ENCODE results near the gene ACSL1. TPM values are rescaled to one million over a fixed set of nuclear protein-coding genes. Genes with fewer than 3 reads are reported as not detected.
"Not testable (repeated sequence)": the region's sequence is repeated elsewhere in the genome, so short reads cannot be mapped to it uniquely, and the experiment has no call there.

ACSL1 gene
- total and polyA plus RNA-seq, 9 donors, result 32.8 to 51.9 (median 40.7) TPM

DNA sequence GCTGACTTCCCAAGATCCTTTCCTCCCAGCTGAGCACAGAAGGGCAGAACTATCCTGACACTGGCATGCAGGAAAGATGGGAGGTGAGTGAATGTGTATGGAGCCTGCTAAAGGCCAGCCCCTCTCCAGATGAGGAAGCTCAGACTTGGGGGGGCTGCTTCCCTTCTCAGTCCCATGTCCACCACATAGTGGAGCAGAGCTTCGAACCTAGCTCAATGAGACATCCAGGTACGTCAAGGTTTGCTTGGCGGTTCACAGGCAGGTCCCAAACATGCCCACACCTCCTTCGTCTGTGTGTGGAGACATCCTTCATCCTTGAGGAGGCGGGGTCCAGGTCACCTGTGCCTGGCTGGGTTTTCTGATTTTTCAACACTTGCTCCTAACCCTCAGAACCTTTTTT, 31.3 kb downstream of the ACSL1 start:
- H3K4me3 ChIP-seq (ENCODE audit: low read length), result no peak overlapping the region
- 99% methylated on average over 5 of the region's 5 CpGs for WGBS (ENCODE audit: insufficient coverage)

DNA sequence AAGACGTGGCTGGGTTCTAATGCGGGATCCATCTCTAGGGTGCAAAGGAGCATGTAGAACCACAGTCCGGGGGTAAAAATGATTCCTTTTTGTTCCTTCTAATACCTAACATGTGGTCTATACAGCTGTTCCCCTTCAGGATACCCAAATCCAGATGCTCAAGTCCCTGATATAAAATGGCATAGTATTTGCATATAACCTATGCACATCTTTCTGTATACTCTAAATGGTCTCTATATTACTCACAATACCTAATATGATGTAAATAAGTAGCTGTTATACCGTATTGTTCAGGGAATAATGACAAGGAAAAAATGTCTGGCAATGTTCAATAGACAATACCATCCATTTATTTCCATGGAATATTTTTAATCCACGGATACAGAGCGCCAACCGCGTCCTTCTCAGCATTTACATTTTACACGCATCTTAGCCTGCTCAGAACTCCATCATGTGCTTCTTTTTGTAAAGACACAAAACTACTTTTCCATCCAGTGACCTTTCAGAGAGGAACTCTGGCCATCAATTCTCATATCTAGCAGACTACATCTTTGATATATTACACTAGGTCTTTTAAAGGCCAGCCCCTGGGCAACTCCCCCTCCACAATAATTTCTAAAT, 31.9 kb downstream of the ACSL1 start:
- Histone ChIP-seq H3K36me3 (ENCODE audit: control insufficient read depth, insufficient read depth, low read length) (peaks cover 10% of the 10 kb centered on the region), H3K27me3 (ENCODE audit: control insufficient read depth, insufficient read depth, low read length) (no peaks in the 10 kb centered on the region), H3K9me3 (replicated peaks; ENCODE audit: control insufficient read depth, low read depth, low read length) (no peaks in the 10 kb centered on the region), H3K4me3 (ENCODE audit: low read length) (no peak overlapping the region), H3K4me1 (ENCODE audit: control insufficient read depth, insufficient read depth, low read length) (no peaks in the 10 kb centered on the region), H3K27ac (ENCODE audit: low read length) (no peak overlapping the region)
- DNase-seq, result no peak
- WGBS (ENCODE audit: insufficient coverage), result 93% methylated on average over 6 of the region's 9 CpGs

More for the DNA sequence above, 31.3 kb downstream of the ACSL1 start:
- DNase-seq, result no peak
- no peaks in the 10 kb centered on the region for H3K9me3 ChIP-seq (replicated peaks; ENCODE audit: control insufficient read depth, low read depth, low read length)
- peaks cover 10% of the 10 kb centered on the region for H3K36me3 ChIP-seq (ENCODE audit: control insufficient read depth, insufficient read depth, low read length)
- H3K27me3 ChIP-seq (ENCODE audit: control insufficient read depth, insufficient read depth, low read length), result no peaks in the 10 kb centered on the region
- no peaks in the 10 kb centered on the region for H3K4me1 ChIP-seq (ENCODE audit: control insufficient read depth, insufficient read depth, low read length)
- H3K27ac ChIP-seq (ENCODE audit: low read length), result no peak overlapping the region

DNA sequence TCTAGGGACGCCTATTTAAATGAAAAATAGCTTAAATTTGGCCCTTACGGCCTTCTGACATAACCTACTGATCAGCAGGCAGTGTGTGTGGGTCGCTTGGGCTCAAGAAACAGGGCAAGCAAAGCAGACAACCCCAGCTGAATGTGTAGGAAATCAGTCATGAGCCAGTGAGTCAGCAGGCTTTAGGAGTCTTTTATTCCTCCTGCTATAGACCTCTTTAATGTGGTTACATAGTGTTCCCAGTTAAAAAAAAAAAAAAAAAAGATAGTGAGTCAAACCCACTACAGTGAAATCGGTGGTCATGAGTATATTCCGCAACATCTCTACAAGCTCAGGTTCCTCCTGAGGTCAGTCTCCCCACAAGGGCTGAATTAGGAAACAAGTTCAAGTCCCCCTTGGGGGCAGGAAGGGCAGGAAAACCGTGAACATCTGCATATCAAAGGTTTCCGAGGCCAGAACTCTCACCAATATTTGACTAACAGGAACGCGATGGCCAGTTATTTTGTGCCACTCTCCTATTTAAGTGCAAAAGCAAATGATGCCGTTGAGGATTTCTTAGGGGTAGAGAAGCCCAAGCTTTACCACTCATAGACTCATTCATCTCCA, 32.7 kb downstream of the ACSL1 start:
- no peaks in the 10 kb centered on the region for H3K27me3 ChIP-seq (ENCODE audit: control insufficient read depth, insufficient read depth, low read length)
- DNase-seq, result no peak
- H3K4me1 ChIP-seq (ENCODE audit: control insufficient read depth, insufficient read depth, low read length), result no peaks in the 10 kb centered on the region
- H3K4me3 ChIP-seq (ENCODE audit: low read length), result no peak overlapping the region
- 61% methylated on average over 5 of the region's 10 CpGs for WGBS (ENCODE audit: insufficient coverage)
- no peak overlapping the region for H3K27ac ChIP-seq (ENCODE audit: low read length)
- H3K36me3 ChIP-seq (ENCODE audit: control insufficient read depth, insufficient read depth, low read length), result peaks cover 13% of the 10 kb centered on the region
- H3K9me3 ChIP-seq (replicated peaks; ENCODE audit: control insufficient read depth, low read depth, low read length), result no peaks in the 10 kb centered on the region

DNA sequence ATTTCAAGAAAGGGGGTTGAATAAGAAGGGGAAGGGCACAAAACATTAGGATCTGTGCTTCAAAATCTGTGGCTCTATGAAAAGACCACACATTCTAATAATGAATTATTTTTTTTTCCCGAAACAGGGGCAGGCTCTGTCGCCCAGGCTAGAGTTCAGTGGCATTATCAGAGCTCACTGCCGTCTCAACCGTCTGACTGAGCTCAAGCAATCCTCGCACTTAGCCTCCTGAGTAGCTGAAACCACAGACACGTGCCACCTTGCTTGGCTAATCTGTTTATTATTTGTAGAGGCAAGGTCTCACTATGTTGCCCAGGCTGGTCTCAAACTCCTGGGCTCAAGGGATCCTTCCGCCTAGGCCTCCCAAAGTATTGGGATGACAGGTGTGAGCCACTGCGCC, 33.4 kb downstream of the ACSL1 start:
- WGBS (ENCODE audit: insufficient coverage), result 87% methylated on average over 6 of the region's 8 CpGs
- H3K9me3 ChIP-seq (replicated peaks; ENCODE audit: control insufficient read depth, low read depth, low read length), result no peaks in the 10 kb centered on the region
- DNase-seq, result no peak

DNA sequence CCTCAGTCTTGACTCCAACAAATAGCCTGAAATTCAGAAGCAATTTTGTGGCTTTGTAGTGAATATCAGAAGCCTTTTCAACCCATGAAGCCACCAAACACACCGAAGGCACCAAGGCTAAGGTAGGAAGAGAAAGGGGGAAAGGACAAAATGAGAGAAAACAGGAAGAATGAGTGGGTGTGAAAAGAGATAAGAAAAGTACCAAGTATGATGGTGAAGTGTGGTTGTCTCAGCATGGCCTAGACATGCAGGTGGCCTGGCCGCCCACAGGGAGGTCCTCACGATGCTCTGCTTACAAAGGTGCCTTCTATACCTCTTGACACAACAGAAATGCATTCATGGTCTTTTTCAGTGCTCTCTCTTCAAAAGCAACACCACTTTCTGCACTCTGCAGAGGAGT, 34.9 kb downstream of the ACSL1 start:
- no peak for DNase-seq
- 83% methylated on average over 1 of the region's 3 CpGs for WGBS (ENCODE audit: insufficient coverage)
- H3K4me3 ChIP-seq (ENCODE audit: low read length), result no peak overlapping the region
- H3K27me3 ChIP-seq (ENCODE audit: control insufficient read depth, insufficient read depth, low read length), result no peaks in the 10 kb centered on the region
- H3K36me3 ChIP-seq (ENCODE audit: control insufficient read depth, insufficient read depth, low read length), result peaks cover 12% of the 10 kb centered on the region
- no peaks in the 10 kb centered on the region for H3K4me1 ChIP-seq (ENCODE audit: control insufficient read depth, insufficient read depth, low read length)
- H3K27ac ChIP-seq (ENCODE audit: low read length), result no peak overlapping the region
- H3K9me3 ChIP-seq (replicated peaks; ENCODE audit: control insufficient read depth, low read depth, low read length), result no peaks in the 10 kb centered on the region

More for the DNA sequence above, 33.4 kb downstream of the ACSL1 start:
- Histone ChIP-seq H3K27ac (ENCODE audit: low read length) (no peak overlapping the region), H3K27me3 (ENCODE audit: control insufficient read depth, insufficient read depth, low read length) (no peaks in the 10 kb centered on the region), H3K4me3 (ENCODE audit: low read length) (no peak overlapping the region), H3K36me3 (ENCODE audit: control insufficient read depth, insufficient read depth, low read length) (peaks cover 11% of the 10 kb centered on the region), H3K4me1 (ENCODE audit: control insufficient read depth, insufficient read depth, low read length) (no peaks in the 10 kb centered on the region)

DNA sequence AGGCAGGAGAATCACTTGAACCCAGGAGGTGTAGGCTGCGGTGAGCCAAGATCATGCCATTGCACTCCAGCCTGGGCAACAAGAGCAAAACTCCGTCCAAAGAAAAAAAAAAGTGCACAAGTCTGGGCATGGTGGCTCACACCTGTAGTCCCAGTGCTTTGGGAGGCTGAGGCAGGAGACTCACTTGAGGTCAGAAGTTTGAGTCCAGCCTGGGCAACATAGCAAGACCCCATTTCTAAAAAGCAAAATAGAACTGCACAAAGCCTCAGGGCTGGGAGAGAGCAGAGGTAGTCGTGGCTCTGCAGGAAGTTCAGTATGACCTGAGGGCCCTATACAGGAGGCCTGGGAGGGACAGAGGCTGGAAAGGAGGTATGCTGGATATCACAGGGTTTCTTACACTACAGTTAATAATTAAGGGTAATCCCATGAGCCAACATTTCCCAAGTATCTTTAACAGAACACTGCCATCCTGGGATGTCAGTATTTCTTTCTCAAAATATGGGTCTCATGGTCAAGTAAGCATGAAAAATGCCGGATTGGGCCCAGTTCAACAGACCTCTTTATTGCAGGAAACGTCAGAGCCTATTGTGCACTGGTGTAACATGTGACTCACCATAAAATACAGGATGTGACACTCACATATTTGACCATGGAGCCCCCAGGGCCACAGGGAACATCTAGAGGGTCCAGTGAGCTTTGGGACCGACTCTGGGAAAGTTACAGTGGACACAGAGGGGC, 37.8 kb downstream of the ACSL1 start:
- peaks cover 12% of the 10 kb centered on the region for H3K36me3 ChIP-seq (ENCODE audit: control insufficient read depth, insufficient read depth, low read length)
- 90% methylated on average over 3 of the region's 6 CpGs for WGBS (ENCODE audit: insufficient coverage)
- no peaks in the 10 kb centered on the region for H3K27me3 ChIP-seq (ENCODE audit: control insufficient read depth, insufficient read depth, low read length)

DNA sequence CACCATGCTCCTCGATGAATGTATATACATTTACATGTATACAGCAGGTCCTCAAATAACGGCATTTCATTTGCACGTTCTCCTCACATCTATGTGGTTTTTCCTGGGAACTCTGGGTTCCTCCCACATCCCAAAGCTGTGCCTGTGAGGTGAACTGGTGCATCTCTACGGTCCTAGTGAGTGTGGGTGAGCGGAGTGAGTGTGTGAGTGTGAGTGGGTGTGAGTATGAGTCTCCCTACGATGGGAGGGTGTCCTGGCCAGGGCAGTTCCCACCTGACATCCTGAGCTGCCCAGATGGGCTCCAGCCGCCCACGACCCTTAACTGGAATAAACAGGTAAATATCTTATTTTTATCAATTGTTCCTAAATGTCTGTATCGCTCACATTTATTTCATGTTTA, 40.0 kb downstream of the ACSL1 start:
- Histone ChIP-seq H3K27me3 (ENCODE audit: control insufficient read depth, insufficient read depth, low read length) (no peaks in the 10 kb centered on the region), H3K36me3 (ENCODE audit: control insufficient read depth, insufficient read depth, low read length) (peaks cover 11% of the 10 kb centered on the region), H3K4me1 (ENCODE audit: control insufficient read depth, insufficient read depth, low read length) (peaks cover 6% of the 10 kb centered on the region), H3K27ac (ENCODE audit: low read length) (no peak overlapping the region), H3K9me3 (replicated peaks; ENCODE audit: control insufficient read depth, low read depth, low read length) (no peaks in the 10 kb centered on the region), H3K4me3 (ENCODE audit: low read length) (no peak overlapping the region)
- no peak for DNase-seq
- WGBS (ENCODE audit: insufficient coverage), result 80% methylated on average over 1 of the region's 9 CpGs

More for the DNA sequence above, 37.8 kb downstream of the ACSL1 start:
- DNase-seq, result no peak
- no peaks in the 10 kb centered on the region for H3K9me3 ChIP-seq (replicated peaks; ENCODE audit: control insufficient read depth, low read depth, low read length)
- no peak overlapping the region for H3K4me3 ChIP-seq (ENCODE audit: low read length)
- H3K27ac ChIP-seq (ENCODE audit: low read length), result no peak overlapping the region
- peaks cover 4% of the 10 kb centered on the region for H3K4me1 ChIP-seq (ENCODE audit: control insufficient read depth, insufficient read depth, low read length)

DNA sequence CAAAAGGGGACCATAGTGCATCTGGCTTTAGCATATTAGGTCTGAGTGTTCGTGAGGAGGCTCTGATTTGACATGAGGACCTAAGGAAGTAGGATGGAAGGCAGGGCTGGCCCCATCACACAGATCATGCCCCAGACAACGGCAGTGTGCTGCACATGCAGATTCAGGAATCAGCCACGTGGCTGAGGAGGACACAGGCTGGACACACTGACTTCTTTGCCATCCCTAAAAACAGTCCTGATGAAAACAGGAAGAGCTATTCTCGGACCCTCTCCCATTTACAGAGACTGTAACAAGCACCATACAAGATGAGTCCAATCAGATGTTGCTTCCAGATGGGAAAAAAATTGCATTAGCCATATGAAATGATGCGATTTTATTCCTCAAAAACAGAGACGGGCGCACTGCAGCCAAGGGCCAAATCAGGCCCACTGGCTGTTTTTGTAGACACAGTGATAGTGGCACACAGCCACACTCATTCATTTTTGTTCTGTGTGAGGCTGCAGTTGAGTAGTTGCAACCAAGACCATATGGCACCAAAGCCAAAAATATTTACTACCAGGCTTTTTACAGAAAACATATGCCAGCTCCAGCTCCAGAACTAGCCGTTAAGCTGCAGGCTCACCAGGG, 41.0 kb downstream of the ACSL1 start:
- H3K36me3 ChIP-seq (ENCODE audit: control insufficient read depth, insufficient read depth, low read length), result peaks cover 9% of the 10 kb centered on the region
- no peak overlapping the region for H3K27ac ChIP-seq (ENCODE audit: low read length)
- H3K9me3 ChIP-seq (replicated peaks; ENCODE audit: control insufficient read depth, low read depth, low read length), result no peaks in the 10 kb centered on the region
- no peak for DNase-seq
- no peak overlapping the region for H3K4me3 ChIP-seq (ENCODE audit: low read length)
- no peaks in the 10 kb centered on the region for H3K27me3 ChIP-seq (ENCODE audit: control insufficient read depth, insufficient read depth, low read length)
- WGBS (ENCODE audit: insufficient coverage), result 48% methylated on average over 6 of the region's 8 CpGs
- H3K4me1 ChIP-seq (ENCODE audit: control insufficient read depth, insufficient read depth, low read length), result peaks cover 6% of the 10 kb centered on the region

DNA sequence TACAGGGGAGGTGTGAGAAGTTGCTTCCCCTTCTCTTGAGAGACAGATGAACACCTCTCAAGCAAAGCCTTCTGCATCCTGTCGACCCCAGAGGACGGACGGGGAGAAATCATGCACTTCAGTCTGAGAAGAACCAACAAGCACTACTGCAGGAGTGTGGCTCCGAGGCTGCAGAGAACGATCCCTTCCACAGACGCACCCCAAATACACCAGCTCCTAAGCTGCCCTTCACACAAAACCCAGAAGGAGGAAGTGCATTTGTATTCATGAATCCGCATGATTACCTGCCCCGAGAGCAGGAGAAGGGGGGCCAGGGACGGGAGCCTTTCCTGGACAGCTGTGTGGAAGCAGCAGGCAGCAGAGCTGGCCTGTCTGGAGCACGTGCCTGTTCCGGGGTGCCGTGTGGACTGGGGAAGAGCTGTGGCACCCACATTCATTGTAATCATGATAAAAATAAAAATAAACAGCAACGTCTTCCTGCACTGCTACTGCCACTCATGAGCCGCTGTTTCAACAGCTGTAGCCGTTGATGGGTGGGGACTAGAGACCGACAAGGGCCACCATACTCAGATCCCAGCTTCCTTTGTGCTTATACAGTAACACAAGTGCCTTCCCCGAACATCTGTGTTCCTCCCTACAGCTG, 42.9 kb downstream of the ACSL1 start:
- H3K36me3 ChIP-seq (ENCODE audit: control insufficient read depth, insufficient read depth, low read length), result peaks cover 5% of the 10 kb centered on the region
- H3K27ac ChIP-seq (ENCODE audit: low read length), result no peak overlapping the region
- H3K27me3 ChIP-seq (ENCODE audit: control insufficient read depth, insufficient read depth, low read length), result no peaks in the 10 kb centered on the region
- peaks cover 6% of the 10 kb centered on the region for H3K4me1 ChIP-seq (ENCODE audit: control insufficient read depth, insufficient read depth, low read length)
- 47% methylated on average over 8 of the region's 17 CpGs for WGBS (ENCODE audit: insufficient coverage)
- no peak overlapping the region for H3K4me3 ChIP-seq (ENCODE audit: low read length)
- DNase-seq, result peak; percentile 31
- H3K9me3 ChIP-seq (replicated peaks; ENCODE audit: control insufficient read depth, low read depth, low read length), result no peaks in the 10 kb centered on the region

DNA sequence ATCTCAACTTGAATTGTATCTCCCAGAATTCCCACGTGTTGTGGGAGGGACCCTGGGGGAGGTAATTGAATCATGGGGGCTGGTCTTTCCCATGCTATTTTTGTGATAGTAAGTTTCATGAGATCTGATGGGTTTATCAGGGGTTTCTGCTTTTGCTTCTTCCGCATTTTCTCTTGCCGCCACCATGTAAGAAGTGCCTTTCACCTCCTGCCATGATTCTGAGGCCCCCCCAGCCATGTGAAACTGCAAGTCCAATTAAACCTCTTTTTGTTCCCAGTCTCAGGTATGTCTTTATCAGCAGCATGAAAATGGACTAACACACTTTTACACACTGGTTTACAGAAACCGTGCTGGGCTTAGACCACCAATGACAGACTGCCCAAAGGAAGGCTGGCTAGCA, 46.6 kb downstream of the ACSL1 start:
- DNase-seq; H3K27me3 ChIP-seq (ENCODE audit: control insufficient read depth, insufficient read depth, low read length); H3K4me1 ChIP-seq (ENCODE audit: control insufficient read depth, insufficient read depth, low read length); H3K9me3 ChIP-seq (replicated peaks; ENCODE audit: control insufficient read depth, low read depth, low read length); H3K4me3 ChIP-seq (ENCODE audit: low read length); H3K36me3 ChIP-seq (ENCODE audit: control insufficient read depth, insufficient read depth, low read length); H3K27ac ChIP-seq (ENCODE audit: low read length): not testable (repeated sequence)
- 100% methylated on average over 1 of the region's 4 CpGs for WGBS (ENCODE audit: insufficient coverage)

Measured in muscle of leg (tissue), 11 donors.